K562 (cell line): Measurements from ENCODE around the gene NAGPA. TPM values are rescaled to one million over a fixed set of nuclear protein-coding genes. Genes with fewer than 3 reads are reported as not detected.
A peak's percentile ranks its signal among the peaks of the same experiment; 100 is the strongest.

ENCODE experiments used
- ATAC-seq: fragments of 200-7000 bp; cut with Tn5 transposase; 3 replicates; pipeline ENCODE4 v1.9.1; 2020; ENCODE audit warnings: moderate library complexity
- BruUV-seq: library from RNA; stranded (reverse); fragments of 400-500 nt; replicated peaks from 2 replicates; lab custom pipeline; 2021; lab: Mats Ljungman, UMichigan
- CTCF ChIA-PET: fragments of 300-600 bp; formaldehyde crosslinking; extraction: SDS; loops from one replicate; lab custom pipeline; 2021; ENCODE audit warnings: low intra/inter-chr PET ratio; lab: Yijun Ruan, JAX
- POLR2A ChIA-PET: fragments of 300-600, 350-650 bp; sonication (Branson Sonifier 250); formaldehyde crosslinking; extraction: SDS; loops from one replicate; lab custom pipeline; 2021; ENCODE audit warnings: antibody characterized with exemption, inconsistent platforms; lab: Yijun Ruan, JAX
- DNase-seq, 4 experiments: peaks; one replicate each; pipeline versions ENCODE4 v3.0.0 to v3.0.0-alpha.2; 2011 to 2018; ENCODE audit warnings: low spot score in 3 of 4, mixed read lengths in 3 of 4; ENCODE audit errors: extremely low read depth in 1 of 4
- FAIRE-seq: peaks from 2 replicates; lab custom pipeline; 2011; peaks lifted over from hg19 to GRCh38; lab: Jason Lieb, UNC
- H2AFZ ChIP-seq: 2 replicates; pipeline ENCODE4 v1.6.0; 2011; ENCODE audit warnings: low read depth, low read length, control low read depth, inconsistent platforms
- H3K27ac ChIP-seq: fragments of 200-600 bp; 3 replicates; pipeline ENCODE4 v1.8.0; 2011; ENCODE audit warnings: low read depth, mild to moderate bottlenecking, control low read depth, inconsistent platforms, low read length, moderate library complexity, mixed read lengths; ENCODE audit errors: extremely low read depth
- H3K27me3 ChIP-seq, 2 experiments: fragments of 300-600 bp in 1 of 2; 2 replicates in 1 of 2; 3 replicates in 1 of 2; pipeline versions ENCODE4 v1.6.0 to v1.8.0; 2011; ENCODE audit warnings: inconsistent platforms in 2 of 2, low read length in 2 of 2, mild to moderate bottlenecking in 1 of 2, mixed read lengths in 1 of 2, moderate library complexity in 1 of 2; ENCODE audit not compliant: control insufficient read depth in 2 of 2, insufficient read depth in 2 of 2
- H3K36me3 ChIP-seq: fragments of 300-600 bp; 3 replicates; pipeline ENCODE4 v1.8.0; 2011; ENCODE audit warnings: mild to moderate bottlenecking, low read length, inconsistent platforms; ENCODE audit not compliant: control insufficient read depth, insufficient read depth
- H3K4me1 ChIP-seq, 2 experiments: fragments of 200-600 bp in 1 of 2; replicated peaks in 1 of 2; 2 replicates in 1 of 2; 3 replicates in 1 of 2; pipeline versions ENCODE4 v1.5.1 to v1.8.0; 2011; ENCODE audit warnings: inconsistent platforms in 2 of 2, low read length in 2 of 2, mild to moderate bottlenecking in 1 of 2, mixed read lengths in 1 of 2, moderate library complexity in 1 of 2; ENCODE audit not compliant: control insufficient read depth in 2 of 2, insufficient read depth in 2 of 2
- H3K4me2 ChIP-seq: 2 replicates; pipeline ENCODE4 v1.6.1; 2011; ENCODE audit warnings: low read length, control low read depth, inconsistent platforms, mixed read lengths; ENCODE audit not compliant: insufficient read depth
- H3K4me3 ChIP-seq: fragments of 200-600 bp; sonication (generic), shearing (Covaris generic); 2 replicates; pipeline ENCODE4 v1.5.1; 2016; ENCODE audit warnings: control low read depth, inconsistent platforms
- H3K79me2 ChIP-seq: fragments of 200-600 bp; 3 replicates; pipeline ENCODE4 v1.8.0; 2011; ENCODE audit warnings: low read length, inconsistent platforms; ENCODE audit not compliant: control insufficient read depth, insufficient read depth
- H3K9ac ChIP-seq, 2 experiments: 2 replicates each; pipeline versions ENCODE4 v1.6.0 to v1.6.1; 2011; ENCODE audit warnings: low read depth in 2 of 2, low read length in 2 of 2, control low read depth in 1 of 2, inconsistent platforms in 1 of 2, mild to moderate bottlenecking in 1 of 2, mixed read lengths in 1 of 2; ENCODE audit not compliant: insufficient read depth in 1 of 2
- H3K9me1 ChIP-seq: one replicate; pipeline ENCODE4 v1.6.0; 2011; ENCODE audit warnings: inconsistent platforms, mild to moderate bottlenecking, low read length, moderate library complexity; ENCODE audit not compliant: control insufficient read depth, insufficient read depth
- H3K9me3 ChIP-seq: replicated peaks from 2 replicates; pipeline ENCODE4 v1.5.1; 2011; ENCODE audit warnings: low read depth, low read length, inconsistent platforms; ENCODE audit not compliant: control insufficient read depth, insufficient read depth
- H4K20me1 ChIP-seq: replicated peaks from 2 replicates; pipeline ENCODE4 v1.6.1; 2011; ENCODE audit warnings: low read length, inconsistent platforms, mixed read lengths; ENCODE audit not compliant: control insufficient read depth, insufficient read depth
- BRD9 ChIP-seq: fragments of 450-650 bp; IDR thresholded peaks from 2 replicates; pipeline ENCODE4 v1.6.1; 2018; ENCODE audit warnings: low read depth; ENCODE audit not compliant: partially characterized antibody
- CHD2 ChIP-seq: IDR thresholded peaks from 2 replicates; pipeline ENCODE4 v1.6.1; 2011; ENCODE audit warnings: low read depth, low read length
- CXXC5 ChIP-seq: fragments of 250-450 bp; sonication (Bioruptor Pico); IDR thresholded peaks from 2 replicates; pipeline ENCODE4 v1.8.0; 2022; ENCODE audit warnings: inconsistent platforms, mild to moderate bottlenecking, moderate library complexity
- GATAD2B ChIP-seq: fragments of 450-650 bp; IDR thresholded peaks from 2 replicates; pipeline ENCODE4 v1.6.1; 2017; ENCODE audit warnings: mild to moderate bottlenecking, borderline replicate concordance
- HLTF ChIP-seq: fragments of 450-650 bp; IDR thresholded peaks from 2 replicates; pipeline ENCODE4 v1.6.1; 2016
- HOXB6 ChIP-seq: fragments of 250-450 bp; sonication (Bioruptor Pico); IDR thresholded peaks from 2 replicates; pipeline ENCODE4 v1.5.1; 2022; ENCODE audit warnings: mild to moderate bottlenecking, borderline replicate concordance
- NR2F6 ChIP-seq: fragments of 450-650 bp; formaldehyde crosslinking; IDR thresholded peaks from 2 replicates; pipeline ENCODE4 v1.4.0; 2020; ENCODE audit warnings: mild to moderate bottlenecking
- POLR2B ChIP-seq: fragments of 450-650 bp; IDR thresholded peaks from 2 replicates; pipeline ENCODE4 v1.6.1; 2018; ENCODE audit warnings: low read depth; ENCODE audit not compliant: partially characterized antibody
- TAF9B ChIP-seq: fragments of 450-650 bp; IDR thresholded peaks from 2 replicates; pipeline ENCODE4 v1.6.1; 2018; ENCODE audit warnings: mild to moderate bottlenecking; ENCODE audit not compliant: partially characterized antibody
- THRB ChIP-seq: fragments of 450-650 bp; formaldehyde crosslinking; conservative IDR thresholded peaks from 2 replicates; pipeline ENCODE4 v1.4.0; 2022; ENCODE audit warnings: mild to moderate bottlenecking, missing genetic modification characterization
- ZBTB8A ChIP-seq: fragments of 450-650 bp; IDR thresholded peaks from 2 replicates; pipeline ENCODE4 v1.6.1; 2018; ENCODE audit warnings: mild to moderate bottlenecking, moderate library complexity; ENCODE audit not compliant: partially characterized antibody
- ZNF518B ChIP-seq: fragments of 250-450 bp; sonication (Bioruptor Pico); IDR thresholded peaks from 2 replicates; pipeline ENCODE4 v1.5.0; 2021; ENCODE audit warnings: mild to moderate bottlenecking, moderate library complexity
- WGBS: fragments of 100-300 bp; shearing (Covaris generic); methylation state at CpG from one replicate; pipeline ENCODE4 v1.1.6; 2016; ENCODE audit warnings: low coverage, mixed read lengths; ENCODE audit not compliant: insufficient coverage; ENCODE audit errors: missing lambda C conversion rate; 5-methylcytosine and 5-hydroxymethylcytosine counted together
- in situ Hi-C: fragments of 300-500 bp; cut with MboI; formaldehyde crosslinking; loops from 4 replicates; pipeline ENCODE4 v1.15.0; 2018; ENCODE audit warnings: inconsistent platforms, mixed read lengths
- intact Hi-C: fragments of 100-400 bp; cut with micrococcal nuclease; formaldehyde crosslinking; loops from 2 replicates; pipeline ENCODE4 v1.14.2; 2022
- polyA plus RNA-seq, 8 experiments: library from polyadenylated mRNA; depleted of rRNA in 4 of 8; stranded (reverse) in 5 of 8; unstranded in 3 of 8; fragments of >200 nt; fragmentation: Nextera tagmentation in 2 of 8; fragmentation: Illumina TruSeq in 1 of 8; extraction: Ambion mirVana in 2 of 8; extraction: Trizol in 1 of 8; gene quantifications; 2 replicates each; pipeline versions ENCODE4 v1.2.1 to v1.2.3, GENCODE V29; 2011 to 2014; ENCODE audit warnings: inconsistent platforms in 1 of 8, missing spikeins in 1 of 8
- total RNA-seq, 7 experiments: library from RNA; depleted of rRNA in 6 of 7; stranded (reverse); fragments of >200 nt in 6 of 7; fragmentation: Illumina TruSeq in 2 of 7; extraction: Trizol in 2 of 7; gene quantifications; 2 replicates each; pipeline versions ENCODE4 v1.2.1 to v1.2.3, GENCODE V29; 2011 to 2021; ENCODE audit warnings: low replicate concordance in 1 of 7

NAGPA gene
- total and polyA plus RNA-seq, 9 of the 15 experiments (the other 6 are each of a cell fraction or from before 2014, with no cell fraction given), result 0.15 to 12.7 (median 4.6) TPM

- FAIRE-seq, result no peak
- Histone ChIP-seq H3K27ac (no peak overlapping the region), H3K36me3 (no peaks in the 10 kb centered on the region), H3K4me1 (peaks cover 0 to 3% of the 10 kb centered on the region in 2 experiments; a peak in 1 of 5 replicates), H3K9ac (no peak overlapping the region), H3K9me3 (no peaks in the 10 kb centered on the region), H3K27me3 (peaks cover 17 to 70% of the 10 kb centered on the region in 2 experiments; a peak in 4 of 5 replicates), H3K4me2 (no peak overlapping the region), H2AFZ (no peak overlapping the region)
- DNase-seq, result no peak
- ChIA-PET CTCF (no interaction called here), POLR2A (no interaction called here)
- intact Hi-C loops, result no loop called here
- in situ Hi-C loops, result no loop called here
- 11% methylated on average over 5 of the region's 6 CpGs for WGBS
- TF ChIP-seq CHD2, result peak; percentile 52
- TF ChIP-seq NR2F6 (CRISPR knock-in tag), result no peak
- TF ChIP-seq, all 486 proteins: peak for 1
- Histone ChIP-seq H3K9me1 (no peaks in the 10 kb centered on the region), H3K4me3 (no peak overlapping the region), H4K20me1 (no peaks in the 10 kb centered on the region; the same call in 1 of the 2 replicates), H3K79me2 (no peaks in the 10 kb centered on the region)
- no peak for ATAC-seq
- no TSS peak for BruUV-seq
These were observed 20.8 kb downstream of the NAGPA start for GRCh38 chr16:5012887-5013286.

DNA sequence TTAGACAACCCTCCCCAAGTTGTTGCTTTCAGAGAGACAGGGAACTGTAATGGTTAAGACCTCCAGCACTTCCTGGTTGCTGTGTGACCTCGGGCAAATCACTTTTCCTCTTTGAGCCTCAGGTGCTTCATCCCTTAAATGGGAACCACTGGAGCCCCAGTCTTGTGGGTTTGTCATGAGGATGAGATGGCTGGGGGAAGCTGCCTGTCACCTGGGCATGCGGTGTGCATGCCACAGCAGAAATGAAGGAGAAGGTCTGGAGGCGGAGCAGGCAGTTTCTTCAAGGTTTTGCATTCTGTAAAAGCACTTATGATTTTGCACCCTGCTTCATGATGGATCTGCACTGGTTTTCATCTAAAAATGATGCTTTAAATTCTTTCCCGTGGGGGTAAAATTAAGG is 22.1 kb downstream of the NAGPA start:
- ATAC-seq (no peak), FAIRE-seq (no peak), DNase-seq (no peak)
- in situ Hi-C loops, result no loop called here
- Histone ChIP-seq H3K9me3 (no peaks in the 10 kb centered on the region), H3K4me1 (peaks cover 0 to 7% of the 10 kb centered on the region in 2 experiments; a peak in 1 of 5 replicates), H3K4me2 (no peak overlapping the region), H3K27ac (no peak overlapping the region), H3K79me2 (no peaks in the 10 kb centered on the region), H3K27me3 (peaks cover 20 to 69% of the 10 kb centered on the region in 2 experiments; a peak in 4 of 5 replicates), H2AFZ (no peak overlapping the region), H3K9ac (no peak overlapping the region), H3K36me3 (no peaks in the 10 kb centered on the region), H4K20me1 (peaks cover 4% of the 10 kb centered on the region; the same call in 1 of the 2 replicates), H3K9me1 (no peaks in the 10 kb centered on the region), H3K4me3 (no peak overlapping the region)
- POLR2A ChIA-PET, result interaction anchor here (0.7 kb wide), 1 partner anchor 9 kb away, joined by 3 read pairs; no protein-coding TSS in a partner anchor
- intact Hi-C loops, result no loop called here
- CTCF ChIA-PET, result no interaction called here
- 2% methylated on average over 4 of the region's 4 CpGs for WGBS
- no TSS peak for BruUV-seq
- TF ChIP-seq TAF9B (no peak), CXXC5 (CRISPR knock-in tag) (no peak), THRB (CRISPR knock-in tag) (no peak), GATAD2B (no peak), ZBTB8A (no peak), BRD9 (no peak), HLTF (no peak), HOXB6 (CRISPR knock-in tag) (no peak), POLR2B (no peak), ZNF518B (no peak)
